T-cell (primary cell): ENCODE data around the gene B3GAT1. TPM values are rescaled to one million over a fixed set of nuclear protein-coding genes. Genes with fewer than 3 reads are reported as not detected.

Experiments
- ATAC-seq, 4 experiments: fragments of 200-7000 bp in 3 of 4; fragments of 150-1000 bp in 1 of 4; cut with Tn5 transposase; replicated peaks in 1 of 4; 1 replicate in 3 of 4; 2 replicates in 1 of 4; pipeline ENCODE4 v1.10.0; 2021; ENCODE audit warnings: moderate library complexity in 3 of 4, mild to moderate bottlenecking in 2 of 4, moderate number of reproducible peaks in 1 of 4
- CTCF ChIA-PET, 2 donors: fragments of 300-600 bp; sonication (Branson Sonifier 250); formaldehyde crosslinking; loops; one replicate each; lab custom pipeline; 2022; ENCODE audit warnings: antibody characterized with exemption in 2 of 2; lab: Charles Lee
- POLR2A ChIA-PET, 2 donors: fragments of 300-600 bp; sonication (Branson Sonifier 250); formaldehyde crosslinking; loops; one replicate each; lab custom pipeline; 2022; ENCODE audit warnings: antibody characterized with exemption in 2 of 2; lab: Charles Lee
- DNase-seq, 35 experiments: peaks; one replicate each; pipeline versions ENCODE4 v3.0.0 to v3.0.0-alpha.2; 2013 to 2023
- H3K27ac ChIP-seq: one replicate; pipeline ENCODE4 v1.5.1; 2013; ENCODE audit warnings: low read length
- H3K27me3 ChIP-seq, 2 experiments: replicated peaks in 1 of 2; 1 replicate in 1 of 2; 2 replicates in 1 of 2; pipeline versions ENCODE4 v1.6.1 to v1.7.0; 2013; ENCODE audit warnings: low read length in 1 of 2, mixed read lengths in 1 of 2; ENCODE audit not compliant: control insufficient read depth in 2 of 2, insufficient read depth in 2 of 2; ENCODE audit errors: extremely low read depth in 1 of 2
- H3K36me3 ChIP-seq, 2 donors: 1 replicate in 1 of 2; 2 replicates in 1 of 2; pipeline versions ENCODE4 v1.6.1 to v1.7.0; 2013; ENCODE audit warnings: low read length in 1 of 2; ENCODE audit not compliant: control insufficient read depth in 2 of 2, insufficient read depth in 1 of 2; ENCODE audit errors: extremely low read depth in 1 of 2
- H3K4me1 ChIP-seq, 2 experiments: 1 replicate in 1 of 2; 2 replicates in 1 of 2; pipeline versions ENCODE4 v1.6.1 to v1.7.0; 2013; ENCODE audit warnings: low read length in 2 of 2, mixed read lengths in 1 of 2; ENCODE audit not compliant: insufficient read depth in 2 of 2, control insufficient read depth in 1 of 2; ENCODE audit errors: extremely low read depth in 1 of 2
- H3K4me3 ChIP-seq, 2 donors: 1 replicate in 1 of 2; 2 replicates in 1 of 2; pipeline versions ENCODE4 v1.5.1 to v1.7.0; 2013; ENCODE audit warnings: mild to moderate bottlenecking in 2 of 2, low read length in 1 of 2, moderate library complexity in 1 of 2; ENCODE audit not compliant: control insufficient read depth in 1 of 2; ENCODE audit errors: extremely low read depth in 1 of 2
- H3K9me3 ChIP-seq: 2 replicates; pipeline ENCODE4 v1.7.0; 2013
- H3K27ac Mint-ChIP-seq, 2 donors: one replicate each; pipeline ENCODE4 v1.8.0; 2020 to 2021; ENCODE audit warnings: mild to moderate bottlenecking in 2 of 2, mixed read lengths in 2 of 2
- H3K27me3 Mint-ChIP-seq, 2 donors: one replicate each; pipeline ENCODE4 v1.8.0; 2021 to 2022; ENCODE audit warnings: mixed read lengths in 2 of 2
- H3K36me3 Mint-ChIP-seq: one replicate; pipeline ENCODE4 v1.8.0; 2021; ENCODE audit warnings: mixed read lengths
- H3K4me1 Mint-ChIP-seq, 3 donors: one replicate each; pipeline ENCODE4 v1.8.0; 2020 to 2022; ENCODE audit warnings: mixed read lengths in 3 of 3, mild to moderate bottlenecking in 1 of 3
- H3K4me3 Mint-ChIP-seq, 3 donors: one replicate each; pipeline ENCODE4 v1.8.0; 2020 to 2022; ENCODE audit warnings: mild to moderate bottlenecking in 3 of 3, mixed read lengths in 3 of 3, moderate library complexity in 3 of 3
- H3K9me3 Mint-ChIP-seq, 3 donors: one replicate each; pipeline ENCODE4 v1.8.0; 2020 to 2022; ENCODE audit warnings: mixed read lengths in 3 of 3
- WGBS: methylation state at CpG from one replicate; pipeline ENCODE4 v1.1.5; 2013; ENCODE audit warnings: missing lambda C conversion rate; ENCODE audit not compliant: insufficient coverage; 5-methylcytosine and 5-hydroxymethylcytosine counted together
- total RNA-seq, 35 experiments: library from RNA in 6 of 35; stranded (reverse) in 6 of 35; fragments of 120-200 nt in 1 of 35; gene quantifications; one replicate each; pipeline versions ENCODE4 v1.2.1 to v1.2.4 and lab custom pipeline; 2013 to 2026

Gene B3GAT1
- total RNA-seq, 5 donors from 2014 or later (not counting 1 experiment from before 2014, with no cell fraction given): 0.38 to 6.1 (median 1.3) TPM

DNA sequence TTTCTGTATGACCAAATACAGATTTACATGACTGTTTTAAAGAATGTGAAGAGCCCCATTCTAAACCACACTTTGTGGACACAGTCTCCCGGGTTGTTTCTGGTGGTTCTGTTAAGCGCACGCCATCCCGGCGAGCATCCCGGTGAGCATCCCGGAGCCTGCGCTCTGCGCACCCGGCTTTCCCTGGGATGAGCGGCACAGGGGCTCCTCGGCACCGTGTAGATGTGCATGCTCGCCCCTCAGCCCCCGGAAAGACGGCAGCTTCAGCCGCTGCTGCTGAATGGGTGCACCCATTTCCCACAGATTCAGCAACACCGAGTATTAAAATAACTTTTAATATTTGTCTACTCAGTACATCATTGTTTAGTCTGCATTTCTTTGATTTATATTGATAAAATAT lies 44.3 kb downstream of the B3GAT1 start:
- H3K4me3 Mint-ChIP-seq: no peak overlapping the region
- no peaks in the 10 kb centered on the region for H3K9me3 ChIP-seq
- H3K36me3 ChIP-seq: no peaks in the 10 kb centered on the region
- 87% methylated on average over 13 of the region's 18 CpGs for WGBS
- no peak overlapping the region for H3K4me3 ChIP-seq
- H3K36me3 Mint-ChIP-seq: no peaks in the 10 kb centered on the region
- DNase-seq (no peak), ATAC-seq (no peak)
- no peaks in the 10 kb centered on the region for H3K27me3 Mint-ChIP-seq
- H3K4me1 Mint-ChIP-seq: no peaks in the 10 kb centered on the region
- CTCF ChIA-PET: no interaction called here
- no peaks in the 10 kb centered on the region for H3K4me1 ChIP-seq
- H3K27me3 ChIP-seq: peaks cover 0 to 7% of the 10 kb centered on the region in 2 experiments
- no peak overlapping the region for H3K27ac Mint-ChIP-seq
- POLR2A ChIA-PET: no interaction called here
- H3K9me3 Mint-ChIP-seq: no peaks in the 10 kb centered on the region
- no peak overlapping the region for H3K27ac ChIP-seq

DNA sequence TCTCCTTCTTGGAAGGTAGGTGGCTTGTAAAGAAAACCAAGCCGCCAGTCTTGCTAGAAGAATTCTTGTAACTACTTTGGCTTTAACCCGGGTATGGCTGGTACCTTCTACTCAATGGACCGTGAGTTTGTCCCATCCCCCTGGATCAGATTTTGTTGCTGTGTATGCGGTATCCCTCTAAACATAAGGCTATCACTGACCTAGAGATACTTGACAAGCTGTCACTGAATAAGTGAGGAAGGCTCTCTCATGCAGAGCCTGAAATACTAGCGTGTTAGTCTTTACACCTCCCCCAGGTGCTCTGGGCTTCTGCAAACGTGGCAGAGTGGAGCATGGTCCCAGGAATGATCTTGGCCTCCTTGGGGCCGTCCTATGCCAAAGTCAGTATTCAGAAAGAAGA lies 45.8 kb downstream of the B3GAT1 start:
- peaks cover 0 to 16% of the 10 kb centered on the region in 2 experiments for H3K27me3 ChIP-seq
- H3K27ac ChIP-seq: no peak overlapping the region
- H3K4me3 ChIP-seq: no peak overlapping the region
- ATAC-seq (no peak), DNase-seq (no peak)
- no peak overlapping the region for H3K27ac Mint-ChIP-seq
- H3K27me3 Mint-ChIP-seq: peaks cover 3 to 5% of the 10 kb centered on the region in 2 donors
- no peaks in the 10 kb centered on the region for H3K36me3 Mint-ChIP-seq
- WGBS: 67% methylated on average over 1 of the region's 7 CpGs
- H3K9me3 ChIP-seq: no peaks in the 10 kb centered on the region
- CTCF ChIA-PET: no interaction called here
- no peaks in the 10 kb centered on the region for H3K9me3 Mint-ChIP-seq
- POLR2A ChIA-PET: no interaction called here
- H3K4me3 Mint-ChIP-seq: no peak overlapping the region
- H3K4me1 Mint-ChIP-seq: peaks cover 7 to 10% (median 9%) of the 10 kb centered on the region in 3 donors
- H3K36me3 ChIP-seq: no peaks in the 10 kb centered on the region
- H3K4me1 ChIP-seq: no peaks in the 10 kb centered on the region

DNA sequence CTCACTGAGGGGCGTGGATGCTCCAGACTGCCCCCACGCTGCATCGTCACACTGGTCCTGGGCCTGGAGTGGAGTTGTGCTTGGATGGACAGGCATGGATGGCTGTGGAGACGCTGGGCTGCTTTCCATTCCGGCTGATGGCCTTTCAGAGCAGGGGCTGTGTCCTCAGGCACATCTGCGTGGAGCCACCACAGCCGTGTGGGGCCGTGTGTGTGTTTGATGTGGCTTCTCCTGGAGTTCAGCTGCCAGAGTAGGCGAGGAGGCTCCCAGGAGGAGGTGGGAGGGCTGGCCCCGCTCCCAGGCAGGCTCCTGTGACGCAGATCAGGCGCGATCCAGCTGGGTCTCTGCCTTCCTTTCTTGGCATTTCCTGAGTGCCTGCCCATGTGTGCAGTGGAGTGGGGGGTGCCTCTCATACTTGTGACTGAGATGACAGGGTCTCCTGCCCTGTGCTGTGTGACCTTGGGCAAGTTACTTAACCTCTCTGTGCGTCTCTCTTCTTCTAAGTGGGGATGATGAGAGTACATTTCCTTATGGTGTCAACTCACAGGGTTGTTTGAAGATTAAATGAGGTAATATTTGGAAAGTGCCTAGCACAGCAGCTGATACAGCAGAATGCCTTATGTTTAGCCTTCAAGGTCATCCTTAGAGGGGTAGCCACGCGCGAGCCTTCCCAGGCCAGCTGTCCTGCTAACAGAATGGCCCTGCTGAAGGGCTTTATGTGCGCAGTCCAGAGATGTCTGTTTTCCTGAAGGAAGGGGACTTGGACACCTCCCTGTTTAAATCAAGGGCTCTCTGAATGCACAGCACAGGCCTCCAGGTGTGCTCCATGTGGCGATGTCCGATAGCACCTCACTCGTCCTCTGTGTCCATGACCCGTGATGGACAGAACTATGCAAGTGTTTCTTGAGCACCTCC lies 46.8 kb downstream of the B3GAT1 start:
- Mint-ChIP-seq H3K4me1 (peaks cover 10 to 13% (median 12%) of the 10 kb centered on the region in 3 donors), H3K9me3 (no peaks in the 10 kb centered on the region), H3K27ac (no peak overlapping the region), H3K4me3 (no peak overlapping the region), H3K27me3 (peaks cover 5% of the 10 kb centered on the region in 2 donors), H3K36me3 (no peaks in the 10 kb centered on the region)
- H3K36me3 ChIP-seq: no peaks in the 10 kb centered on the region
- 64% methylated on average over 16 of the region's 22 CpGs for WGBS
- ChIA-PET POLR2A (no interaction called here), CTCF (no interaction called here)
- DNase-seq: no peak
- no peak overlapping the region for H3K27ac ChIP-seq
- ATAC-seq: no peak
- no peaks in the 10 kb centered on the region for H3K9me3 ChIP-seq
- H3K4me3 ChIP-seq: no peak overlapping the region
- peaks cover 0 to 21% of the 10 kb centered on the region in 2 experiments for H3K27me3 ChIP-seq
- H3K4me1 ChIP-seq: peaks cover 0 to 3% of the 10 kb centered on the region in 2 experiments

DNA sequence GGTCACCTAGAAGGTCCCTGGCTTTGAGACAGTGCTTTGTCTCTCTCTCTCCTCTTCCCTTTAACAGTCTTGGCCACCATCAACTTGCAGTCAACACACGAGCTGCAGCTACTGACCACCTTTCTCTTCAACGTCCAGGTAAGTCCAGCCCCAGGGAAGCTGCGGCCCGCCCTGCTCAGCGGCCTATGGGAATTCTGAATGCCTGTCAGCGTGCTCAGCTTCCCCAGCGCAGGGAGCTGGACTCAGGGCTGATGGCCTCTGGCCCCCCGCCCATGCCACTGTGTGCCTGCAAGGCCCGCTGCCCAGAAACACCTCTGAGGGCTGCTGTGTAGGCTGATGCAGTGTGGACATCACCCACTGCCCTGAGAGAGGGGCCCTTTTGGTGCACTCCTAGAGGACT lies 47.8 kb downstream of the B3GAT1 start:
- H3K9me3 Mint-ChIP-seq: no peaks in the 10 kb centered on the region
- Histone ChIP-seq H3K36me3 (no peaks in the 10 kb centered on the region), H3K27ac (no peak overlapping the region), H3K9me3 (no peaks in the 10 kb centered on the region), H3K4me1 (peaks cover 0 to 10% of the 10 kb centered on the region in 2 experiments), H3K27me3 (peaks cover 0 to 30% of the 10 kb centered on the region in 2 experiments), H3K4me3 (no peak overlapping the region)
- H3K4me3 Mint-ChIP-seq: no peak overlapping the region
- ATAC-seq (no peak), DNase-seq (no peak)
- CTCF ChIA-PET: no interaction called here
- H3K27ac Mint-ChIP-seq: no peak overlapping the region
- no peaks in the 10 kb centered on the region for H3K36me3 Mint-ChIP-seq
- H3K4me1 Mint-ChIP-seq: peaks cover 14 to 21% (median 19%) of the 10 kb centered on the region in 3 donors
- POLR2A ChIA-PET: no interaction called here
- 84% methylated on average over 9 of the region's 9 CpGs for WGBS
- peaks cover 5 to 12% of the 10 kb centered on the region in 2 donors for H3K27me3 Mint-ChIP-seq

DNA sequence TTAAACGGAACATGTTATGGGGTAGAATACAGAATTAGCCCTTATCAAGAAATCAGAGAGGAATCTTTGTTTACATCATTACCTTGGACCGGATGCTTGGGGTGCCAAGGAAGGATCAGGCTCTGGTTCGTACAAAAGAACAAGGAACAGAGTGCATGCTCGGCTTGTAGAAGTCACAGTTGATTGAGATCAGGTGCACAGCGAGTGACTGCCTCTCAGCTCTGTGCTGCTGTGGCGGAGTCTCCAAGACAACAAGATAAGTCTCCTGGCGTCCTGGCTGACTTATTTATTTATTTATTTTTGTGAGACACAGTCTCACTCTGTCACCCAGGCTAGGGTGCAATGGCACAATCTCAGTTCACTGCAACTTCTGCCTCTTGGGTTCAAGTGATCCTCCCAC lies 48.5 kb downstream of the B3GAT1 start:
- Histone ChIP-seq H3K27ac (no peak overlapping the region), H3K36me3 (no peaks in the 10 kb centered on the region), H3K27me3 (peaks cover 0 to 30% of the 10 kb centered on the region in 2 experiments), H3K4me3 (no peak overlapping the region), H3K4me1 (peaks cover 0 to 10% of the 10 kb centered on the region in 2 experiments), H3K9me3 (no peaks in the 10 kb centered on the region)
- Mint-ChIP-seq H3K27ac (no peak overlapping the region), H3K4me3 (no peak overlapping the region), H3K9me3 (no peaks in the 10 kb centered on the region), H3K4me1 (peaks cover 14 to 21% (median 19%) of the 10 kb centered on the region in 3 donors), H3K36me3 (no peaks in the 10 kb centered on the region), H3K27me3 (peaks cover 5 to 12% of the 10 kb centered on the region in 2 donors)
- POLR2A ChIA-PET: no interaction called here
- CTCF ChIA-PET: no interaction called here
- no peak for ATAC-seq
- DNase-seq: peak in 1 of 35 experiments; percentile 1
- 94% methylated on average over 6 of the region's 7 CpGs for WGBS

DNA sequence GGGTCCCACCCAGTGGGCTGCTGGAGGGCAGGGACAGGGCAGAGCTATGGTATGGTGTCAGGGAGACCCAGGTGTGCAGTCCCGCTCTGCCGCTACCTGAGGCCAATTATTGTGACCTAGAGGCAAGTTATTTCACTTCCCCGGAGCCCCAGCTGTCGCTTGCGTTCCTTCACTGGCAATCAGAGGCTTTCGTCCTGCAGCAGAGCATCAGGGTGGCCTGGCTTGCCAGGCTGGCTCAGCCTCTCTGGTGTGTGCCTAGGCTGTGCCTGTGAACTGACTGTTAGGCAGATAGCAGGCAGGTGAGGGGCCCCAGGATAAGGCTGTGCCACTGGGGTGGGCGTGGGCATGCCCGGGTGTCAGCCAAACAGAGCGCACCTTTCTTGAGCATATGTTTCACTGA lies 48.9 kb downstream of the B3GAT1 start:
- peaks cover 0 to 10% of the 10 kb centered on the region in 2 experiments for H3K4me1 ChIP-seq
- peaks cover 0 to 30% of the 10 kb centered on the region in 2 experiments for H3K27me3 ChIP-seq
- H3K4me3 ChIP-seq: no peak overlapping the region
- H3K27me3 Mint-ChIP-seq: peaks cover 5 to 12% of the 10 kb centered on the region in 2 donors
- DNase-seq (no peak), ATAC-seq (no peak)
- ChIA-PET POLR2A (no interaction called here), CTCF (no interaction called here)
- no peak overlapping the region for H3K4me3 Mint-ChIP-seq
- H3K4me1 Mint-ChIP-seq: peaks cover 14 to 21% (median 19%) of the 10 kb centered on the region in 3 donors
- no peaks in the 10 kb centered on the region for H3K36me3 Mint-ChIP-seq
- H3K9me3 Mint-ChIP-seq: no peaks in the 10 kb centered on the region
- H3K9me3 ChIP-seq: no peaks in the 10 kb centered on the region
- H3K36me3 ChIP-seq: no peaks in the 10 kb centered on the region
- H3K27ac Mint-ChIP-seq: no peak overlapping the region
- 100% methylated on average over 6 of the region's 9 CpGs for whole genome bisulfite sequencing
- H3K27ac ChIP-seq: no peak overlapping the region
